ENCODE data around the gene MS4A15.
"Not testable (repeated sequence)": the region's sequence is repeated elsewhere in the genome, so short reads cannot be mapped to it uniquely, and the experiment has no call there.

MS4A15 gene

GRCh38 chr11:60756307-60757032 is at the start of gene MS4A15:
Gene MS4A15, plus strand, starts transcription at chr11:60756867. Its CDS starts 6,867 bp downstream, at chr11:60763734.
- FAIRE-seq: no peak

- no peak for FAIRE-seq
Measured at GRCh38 chr11:60706931-60707330, 49.7 kb upstream of the MS4A15 start.

GRCh38 chr11:60710482-60710881 is 46.2 kb upstream of the MS4A15 start:
- FAIRE-seq: no peak

GRCh38 chr11:60711276-60711675 is 45.4 kb upstream of the MS4A15 start:
- no peak for FAIRE-seq

GRCh38 chr11:60713423-60713822 is 43.2 kb upstream of the MS4A15 start:
- FAIRE-seq: not testable (repeated sequence)

- FAIRE-seq: no peak
Measured at GRCh38 chr11:60717956-60718355, 38.7 kb upstream of the MS4A15 start.

- FAIRE-seq: no peak
Measured at GRCh38 chr11:60718524-60719316, 37.9 kb upstream of the MS4A15 start.

- no peak for FAIRE-seq
Measured at GRCh38 chr11:60719391-60719790, 37.3 kb upstream of the MS4A15 start.

- FAIRE-seq: no peak
Measured at GRCh38 chr11:60720460-60720859, 36.2 kb upstream of the MS4A15 start.

- FAIRE-seq: no peak
Measured at GRCh38 chr11:60724420-60724819, 32.2 kb upstream of the MS4A15 start, which contains the start of gene MS4A18. Gene MS4A18, plus strand, starts transcription at chr11:60724720.

GRCh38 chr11:60725592-60725991 is 31.1 kb upstream of the MS4A15 start:
- no peak for FAIRE-seq

GRCh38 chr11:60731586-60731985 is 25.1 kb upstream of the MS4A15 start:
- no peak for FAIRE-seq

GRCh38 chr11:60734279-60734678 is 22.4 kb upstream of the MS4A15 start:
- FAIRE-seq: no peak

GRCh38 chr11:60739114-60739513 is 17.6 kb upstream of the MS4A15 start:
- FAIRE-seq: no peak

GRCh38 chr11:60740573-60740972 is 16.1 kb upstream of the MS4A15 start:
- FAIRE-seq: no peak

- no peak for FAIRE-seq
Measured at GRCh38 chr11:60741421-60741820, 15.2 kb upstream of the MS4A15 start.

GRCh38 chr11:60743058-60743457 is 13.6 kb upstream of the MS4A15 start:
- no peak for FAIRE-seq

- no peak for FAIRE-seq
Measured at GRCh38 chr11:60744114-60744513, 12.6 kb upstream of the MS4A15 start.

- FAIRE-seq: no peak
Measured at GRCh38 chr11:60747359-60747873, 9.3 kb upstream of the MS4A15 start.

- FAIRE-seq: no peak
Measured at GRCh38 chr11:60748225-60748624, 8.4 kb upstream of the MS4A15 start.

- no peak for FAIRE-seq
Measured at GRCh38 chr11:60748821-60749220, 7.8 kb upstream of the MS4A15 start.

- no peak for FAIRE-seq
Measured at GRCh38 chr11:60750911-60751310, 5.8 kb upstream of the MS4A15 start.

- no peak for FAIRE-seq
Measured at GRCh38 chr11:60753309-60753708, 3.4 kb upstream of the MS4A15 start.

GRCh38 chr11:60754887-60755286 is 1.8 kb upstream of the MS4A15 start:
- no peak for FAIRE-seq
